ENCODE results near the gene KIAA1549. TPM values are rescaled to one million over a fixed set of nuclear protein-coding genes. Genes with fewer than 3 reads are reported as not detected.

KIAA1549 gene
- total RNA-seq, 1 experiment from 2014 or later = 2.2 TPM

GRCh38 chr7:138885383-138886147, 95.6 kb downstream of the KIAA1549 start:
- DNase-seq (ENCODE audit: low spot score) = no peak

- no peak for DNase-seq (ENCODE audit: low spot score)
Observed at GRCh38 chr7:138882249-138882648, 98.9 kb downstream of the KIAA1549 start.

- DNase-seq (ENCODE audit: low spot score) = no peak
Observed at GRCh38 chr7:138881579-138882188, 99.5 kb downstream of the KIAA1549 start.

- no peak for DNase-seq (ENCODE audit: low spot score)
Observed at GRCh38 chr7:138880881-138881578, 100.2 kb downstream of the KIAA1549 start.

GRCh38 chr7:138879356-138879755, 101.8 kb downstream of the KIAA1549 start:
- DNase-seq (ENCODE audit: low spot score) = no peak

- DNase-seq (ENCODE audit: low spot score) = no peak
Observed at GRCh38 chr7:138878856-138879255, 102.3 kb downstream of the KIAA1549 start.

GRCh38 chr7:138878051-138878450, 103.1 kb downstream of the KIAA1549 start:
- DNase-seq (ENCODE audit: low spot score) = no peak

GRCh38 chr7:138876326-138876725, 104.9 kb downstream of the KIAA1549 start:
- no peak for DNase-seq (ENCODE audit: low spot score)

- DNase-seq (ENCODE audit: low spot score) = peak; percentile 92
Observed at GRCh38 chr7:138875794-138876193, 105.4 kb downstream of the KIAA1549 start.

- no peak for DNase-seq (ENCODE audit: low spot score)
Observed at GRCh38 chr7:138873220-138873892, 107.8 kb downstream of the KIAA1549 start.

GRCh38 chr7:138872576-138872975, 108.6 kb downstream of the KIAA1549 start:
- DNase-seq (ENCODE audit: low spot score) = peak; percentile 58

GRCh38 chr7:138871814-138872090, 109.4 kb downstream of the KIAA1549 start:
- no peak for DNase-seq (ENCODE audit: low spot score)

GRCh38 chr7:138871065-138871813, 110.0 kb downstream of the KIAA1549 start:
- no peak for DNase-seq (ENCODE audit: low spot score)

GRCh38 chr7:138869353-138869752, 111.8 kb downstream of the KIAA1549 start:
- no peak for DNase-seq (ENCODE audit: low spot score)

GRCh38 chr7:138868711-138869110, 112.5 kb downstream of the KIAA1549 start:
- no peak for DNase-seq (ENCODE audit: low spot score)

GRCh38 chr7:138867744-138868143, 113.4 kb downstream of the KIAA1549 start:
- no peak for DNase-seq (ENCODE audit: low spot score)

- no peak for DNase-seq (ENCODE audit: low spot score)
Observed at GRCh38 chr7:138866353-138866752, 114.8 kb downstream of the KIAA1549 start.

GRCh38 chr7:138865843-138866242, 115.3 kb downstream of the KIAA1549 start:
- no peak for DNase-seq (ENCODE audit: low spot score)

- peak; percentile 85 for DNase-seq (ENCODE audit: low spot score)
Observed at GRCh38 chr7:138864667-138865066, 116.5 kb downstream of the KIAA1549 start.

GRCh38 chr7:138863931-138864330, 117.3 kb downstream of the KIAA1549 start:
- no peak for DNase-seq (ENCODE audit: low spot score)

GRCh38 chr7:138861051-138861450, 120.1 kb downstream of the KIAA1549 start:
- no peak for DNase-seq (ENCODE audit: low spot score)

GRCh38 chr7:138857728-138858127, 123.5 kb downstream of the KIAA1549 start:
- DNase-seq (ENCODE audit: low spot score) = no peak
